Bronchial epithelial cell (primary cell): Measurements from ENCODE around the gene BCL11A. TPM values are rescaled to one million over a fixed set of nuclear protein-coding genes. Genes with fewer than 3 reads are reported as not detected.

ENCODE experiments used
- DNase-seq: peaks from one replicate; pipeline ENCODE4 v3.0.0-alpha.2; 2010; ENCODE audit warnings: low read depth
- FAIRE-seq: peaks from 2 replicates; lab custom pipeline; 2011; peaks lifted over from hg19 to GRCh38; lab: Jason Lieb, UNC
- H3K27me3 ChIP-seq: 2 replicates; pipeline ENCODE4 v1.5.1; 2011; ENCODE audit warnings: low read length; ENCODE audit not compliant: control insufficient read depth, insufficient read depth
- H3K36me3 ChIP-seq: 2 replicates; pipeline ENCODE4 v1.5.1; 2011; ENCODE audit warnings: low read length; ENCODE audit not compliant: control insufficient read depth, insufficient read depth
- H3K4me3 ChIP-seq: 2 replicates; pipeline ENCODE4 v1.5.1; 2011; ENCODE audit warnings: mild to moderate bottlenecking, low read depth, low read length, control low read depth
- total RNA-seq: library from RNA; depleted of rRNA; stranded (reverse); fragments of >200 nt; gene quantifications from 2 replicates; pipeline ENCODE4 v1.2.1, GENCODE V29; 2014
- TF ChIP-seq, protein P1 (sequence below): IDR thresholded peaks from 2 replicates; pipeline ENCODE4 v1.5.1; 2011; ENCODE audit warnings: mild to moderate bottlenecking, moderate library complexity, low read length, control low read depth, inconsistent platforms; ENCODE audit not compliant: insufficient read depth, severe bottlenecking

Gene BCL11A
- total RNA-seq, 1 donor from 2014 or later = 1.8 TPM

DNA sequence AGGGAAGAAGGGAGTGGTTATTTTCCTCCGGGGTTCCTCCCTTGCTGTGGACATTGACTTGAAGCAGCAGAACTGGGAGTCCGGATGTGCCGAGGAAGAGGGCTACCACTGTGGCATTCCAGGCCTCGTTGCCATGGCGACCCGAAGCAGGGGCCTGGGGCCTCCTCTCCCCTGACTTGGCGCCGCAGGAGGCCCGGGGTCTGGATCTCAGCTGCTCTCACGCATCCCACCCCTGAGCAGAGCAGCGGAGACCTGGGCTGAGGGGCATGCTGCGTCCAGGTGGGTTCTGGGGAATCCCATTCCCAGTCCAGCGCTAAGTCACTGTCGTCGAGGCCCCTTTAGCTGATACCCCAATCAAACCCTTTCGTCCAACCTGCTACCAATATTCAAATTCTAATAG is 100.2 kb downstream of the BCL11A start:
- DNase-seq (no peak), FAIRE-seq (no peak)
- no peaks in the 10 kb centered on the region for H3K36me3 ChIP-seq
- no peaks in the 10 kb centered on the region for H3K27me3 ChIP-seq
- TF ChIP-seq, protein P1, sequence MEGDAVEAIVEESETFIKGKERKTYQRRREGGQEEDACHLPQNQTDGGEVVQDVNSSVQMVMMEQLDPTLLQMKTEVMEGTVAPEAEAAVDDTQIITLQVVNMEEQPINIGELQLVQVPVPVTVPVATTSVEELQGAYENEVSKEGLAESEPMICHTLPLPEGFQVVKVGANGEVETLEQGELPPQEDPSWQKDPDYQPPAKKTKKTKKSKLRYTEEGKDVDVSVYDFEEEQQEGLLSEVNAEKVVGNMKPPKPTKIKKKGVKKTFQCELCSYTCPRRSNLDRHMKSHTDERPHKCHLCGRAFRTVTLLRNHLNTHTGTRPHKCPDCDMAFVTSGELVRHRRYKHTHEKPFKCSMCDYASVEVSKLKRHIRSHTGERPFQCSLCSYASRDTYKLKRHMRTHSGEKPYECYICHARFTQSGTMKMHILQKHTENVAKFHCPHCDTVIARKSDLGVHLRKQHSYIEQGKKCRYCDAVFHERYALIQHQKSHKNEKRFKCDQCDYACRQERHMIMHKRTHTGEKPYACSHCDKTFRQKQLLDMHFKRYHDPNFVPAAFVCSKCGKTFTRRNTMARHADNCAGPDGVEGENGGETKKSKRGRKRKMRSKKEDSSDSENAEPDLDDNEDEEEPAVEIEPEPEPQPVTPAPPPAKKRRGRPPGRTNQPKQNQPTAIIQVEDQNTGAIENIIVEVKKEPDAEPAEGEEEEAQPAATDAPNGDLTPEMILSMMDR = no peak
- no peak overlapping the region for H3K4me3 ChIP-seq

DNA sequence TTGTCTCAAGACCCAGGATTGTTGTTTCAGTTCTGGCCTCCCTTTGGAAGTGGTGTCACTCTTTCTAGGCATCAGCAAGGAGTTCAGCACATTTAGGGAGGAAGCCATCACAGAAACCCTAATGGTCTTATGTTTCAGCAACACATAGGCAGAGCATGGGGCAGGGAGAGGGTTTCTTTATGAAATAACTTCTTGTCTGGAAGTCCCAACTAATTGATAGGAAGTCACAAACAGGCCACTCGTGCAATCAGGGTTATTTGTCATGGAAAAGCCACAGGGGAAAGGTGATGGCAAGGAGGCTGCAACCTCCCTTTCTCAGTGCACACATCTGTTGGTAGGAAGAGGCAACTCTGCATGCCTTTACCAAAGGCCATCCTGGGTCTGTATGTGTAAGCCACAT is 103.0 kb downstream of the BCL11A start:
- Histone ChIP-seq H3K27me3 (no peaks in the 10 kb centered on the region), H3K36me3 (no peaks in the 10 kb centered on the region), H3K4me3 (no peak overlapping the region)
- TF ChIP-seq, protein P1 = no peak
- DNase-seq (no peak), FAIRE-seq (peak; percentile 73)

DNA sequence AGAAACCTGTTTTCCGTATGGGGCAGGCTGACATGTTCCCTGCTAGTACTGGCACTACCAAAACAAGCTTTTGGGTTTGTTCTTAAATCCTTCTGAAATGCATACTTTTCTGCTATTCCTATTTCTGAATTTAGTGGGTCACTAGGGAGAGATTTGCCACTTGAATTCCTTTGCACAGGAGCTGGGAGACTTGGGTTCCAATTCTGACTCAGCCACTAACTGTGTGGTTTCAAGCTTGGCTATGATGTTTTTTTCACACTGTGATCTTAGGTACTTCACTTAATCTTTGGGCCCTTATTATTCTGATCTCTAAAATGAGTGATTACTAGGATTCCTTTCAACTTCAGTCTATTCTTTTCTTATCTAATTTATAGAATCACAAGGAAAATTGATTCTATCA is 105.5 kb downstream of the BCL11A start:
- no peak overlapping the region for H3K4me3 ChIP-seq
- DNase-seq (no peak), FAIRE-seq (no peak)
- H3K36me3 ChIP-seq = no peaks in the 10 kb centered on the region
- TF ChIP-seq, protein P1 = no peak
- no peaks in the 10 kb centered on the region for H3K27me3 ChIP-seq

DNA sequence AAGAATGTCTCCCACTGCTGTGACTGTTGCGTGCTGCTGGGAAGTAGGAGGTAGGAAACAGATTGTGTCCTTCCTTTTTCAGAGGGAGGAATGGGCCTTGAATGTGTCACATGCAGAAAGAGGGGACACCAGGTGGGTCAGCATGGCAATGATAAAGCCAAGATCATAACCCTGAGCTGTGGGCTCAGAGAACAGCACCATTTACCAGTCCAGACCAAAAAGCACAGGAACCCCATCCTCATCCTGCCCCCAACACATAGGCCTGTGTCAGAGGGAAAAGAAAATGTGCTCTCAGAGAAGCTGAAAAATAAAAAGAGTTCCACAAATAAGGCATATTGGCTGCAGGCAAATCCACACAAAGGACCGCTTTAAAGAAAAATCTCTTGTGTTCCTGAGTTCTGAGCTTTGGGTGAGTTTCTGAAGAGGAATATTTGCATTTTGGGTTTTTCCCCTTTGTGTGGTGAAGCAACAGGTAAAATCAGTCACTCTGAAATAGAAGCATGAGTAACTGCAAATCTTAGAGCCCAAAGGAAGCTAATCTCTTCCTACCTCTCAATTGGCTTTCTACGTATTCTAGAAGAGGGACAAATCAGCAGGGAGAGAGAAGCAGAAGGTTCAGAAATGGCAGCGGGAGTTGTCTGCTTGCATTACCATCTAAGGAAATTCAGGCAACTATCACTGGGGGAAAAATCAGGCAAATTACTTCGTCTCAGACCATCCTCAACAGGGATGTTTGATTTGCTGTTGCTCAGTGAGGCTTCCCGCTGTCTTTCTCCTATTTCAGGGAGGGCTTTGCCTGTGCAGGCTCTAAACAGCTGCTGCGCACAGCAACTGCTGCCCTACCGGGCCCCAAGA is 106.8 kb downstream of the BCL11A start:
- Histone ChIP-seq H3K27me3 (no peaks in the 10 kb centered on the region), H3K4me3 (no peak overlapping the region), H3K36me3 (no peaks in the 10 kb centered on the region)
- TF ChIP-seq, protein P1 = no peak
- DNase-seq = peak; percentile 36
- FAIRE-seq = no peak

DNA sequence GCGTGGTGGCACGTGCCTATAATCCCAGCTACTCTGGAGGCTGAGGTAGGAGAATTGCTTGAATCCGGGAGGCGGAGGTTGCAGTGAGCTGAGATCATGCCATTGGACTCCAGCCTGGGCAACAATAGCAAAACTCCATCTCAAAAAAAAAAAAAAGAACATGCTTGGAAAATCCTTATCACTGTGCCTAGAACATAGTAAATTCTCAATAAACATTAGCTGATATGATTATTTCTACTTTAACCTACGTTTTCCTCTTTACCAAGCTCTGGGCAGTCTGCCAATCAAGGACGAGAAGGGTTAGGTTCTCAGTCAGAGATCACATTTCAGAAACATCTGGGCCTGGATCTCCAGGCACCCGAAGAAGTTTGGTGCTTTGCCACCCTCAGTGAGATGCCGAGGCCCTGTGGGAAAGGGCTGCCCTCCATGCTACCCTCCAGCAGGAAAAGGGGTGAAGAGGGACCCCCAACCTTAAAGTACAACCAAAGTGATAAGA is 107.7 kb downstream of the BCL11A start:
- FAIRE-seq = no peak
- Histone ChIP-seq H3K4me3 (no peak overlapping the region), H3K36me3 (no peaks in the 10 kb centered on the region), H3K27me3 (no peaks in the 10 kb centered on the region)
- TF ChIP-seq, protein P1 = no peak
- no peak for DNase-seq
